Stimulated activated CD4-positive, alpha-beta T cell treated with anti-CD3 and anti-CD28 coated beads, Interleukin-15, amount 100 ng/mL, for 48 hours (primary cell): ENCODE measurements around the gene N4BP2L2.
"Not testable (repeated sequence)": the region's sequence is repeated elsewhere in the genome, so short reads cannot be mapped to it uniquely, and the experiment has no call there.

Source experiments
- DNase-seq, 2 donors: peaks; one replicate each; pipeline ENCODE4 v3.0.0-alpha.2; 2020; ENCODE audit warnings: low read depth in 2 of 2

The N4BP2L2 gene

DNA sequence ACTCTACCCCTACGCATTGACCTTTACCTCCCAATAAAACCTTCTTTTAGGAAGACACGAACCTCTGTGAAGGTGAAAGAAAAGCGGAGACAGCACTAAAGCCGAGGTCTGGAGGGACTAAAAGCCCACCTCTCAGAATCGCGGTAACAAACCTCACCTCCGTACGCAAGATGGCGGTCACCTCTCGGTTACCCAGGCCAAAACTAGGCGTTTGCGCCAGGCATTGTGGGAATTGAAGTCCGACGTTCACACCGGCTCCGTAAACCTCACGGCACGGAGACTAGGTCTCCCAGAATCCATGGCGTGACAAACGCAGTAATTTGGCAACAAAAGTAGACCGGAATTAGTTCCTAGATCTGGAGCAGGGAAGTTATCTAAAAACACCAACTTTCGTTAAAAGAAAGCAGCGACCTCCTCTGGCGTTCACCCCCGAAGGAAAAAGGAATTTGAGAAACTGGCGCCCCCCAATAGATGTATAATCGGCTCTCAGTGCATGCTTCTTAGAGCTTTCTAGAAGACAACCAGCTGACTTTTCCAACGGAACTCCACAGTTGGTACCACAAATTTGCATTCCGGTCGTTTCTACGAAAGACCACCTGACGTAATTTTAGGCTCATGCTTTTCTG lies at the start of gene N4BP2L2:
N4BP2L2 (minus strand) TSS at position 175 of the 626 bp plus-strand sequence. CDS start 1,768 bp downstream, outside the sequence.
- DNase-seq = peak; percentile 85 to 86

DNA sequence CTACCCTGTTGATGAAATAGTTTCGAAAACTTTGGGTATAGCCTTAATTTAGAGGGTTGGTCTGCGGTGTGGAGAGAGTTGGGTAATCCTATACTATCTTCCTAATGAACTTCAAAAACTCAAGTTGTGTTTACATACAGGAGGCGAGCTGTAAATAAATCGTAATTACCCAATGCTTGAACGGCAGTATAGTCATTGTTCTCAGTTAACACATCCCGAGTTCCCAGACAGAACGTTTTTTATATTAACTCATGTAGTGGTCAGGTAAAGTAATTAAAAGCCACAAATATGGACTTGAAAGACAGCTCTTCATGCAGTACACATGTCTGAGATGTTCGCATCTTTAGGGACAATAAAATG lies 49.2 kb upstream of the N4BP2L2 start:
- DNase-seq = no peak

DNA sequence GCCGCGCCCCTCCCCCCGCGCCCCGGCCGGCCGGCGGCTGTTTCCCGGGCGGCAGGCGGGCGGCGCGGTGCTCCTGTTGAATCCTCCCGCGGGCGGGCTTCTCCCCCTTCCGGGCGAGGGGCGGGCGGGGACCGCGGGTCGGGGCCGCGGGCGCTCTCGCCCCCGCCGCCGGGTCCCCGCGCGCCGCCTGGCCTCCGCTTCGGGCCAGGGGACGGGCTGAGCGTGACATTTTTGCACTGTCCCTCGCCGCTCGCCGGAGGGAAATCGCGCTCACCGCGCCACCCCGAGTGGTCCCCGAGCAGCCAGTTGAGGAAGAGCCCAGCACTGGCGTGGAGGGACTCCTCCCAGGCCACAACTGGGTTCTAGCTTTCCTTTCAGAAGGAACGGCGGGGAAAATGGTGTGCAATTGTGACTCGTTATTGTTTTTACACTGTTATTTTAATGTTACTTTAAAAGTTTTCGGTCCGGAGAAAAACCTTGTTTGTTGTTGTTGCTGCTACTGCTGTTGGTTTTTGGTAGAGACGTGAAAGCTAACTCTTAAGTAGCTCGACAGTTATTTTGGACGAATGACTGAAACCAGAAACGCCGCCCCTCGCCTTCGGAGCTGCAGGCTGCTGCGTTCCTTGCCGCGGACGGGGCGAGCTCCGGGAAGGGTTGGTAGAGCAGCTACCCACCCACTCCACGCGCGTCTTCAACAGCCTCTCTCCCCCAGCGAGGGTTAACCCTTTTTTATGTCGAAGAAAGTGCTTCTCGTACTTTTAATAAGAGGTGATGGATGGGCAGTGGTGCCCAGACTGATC lies 48.6 kb upstream of the N4BP2L2 start:
- DNase-seq = peak; percentile 36 to 54

DNA sequence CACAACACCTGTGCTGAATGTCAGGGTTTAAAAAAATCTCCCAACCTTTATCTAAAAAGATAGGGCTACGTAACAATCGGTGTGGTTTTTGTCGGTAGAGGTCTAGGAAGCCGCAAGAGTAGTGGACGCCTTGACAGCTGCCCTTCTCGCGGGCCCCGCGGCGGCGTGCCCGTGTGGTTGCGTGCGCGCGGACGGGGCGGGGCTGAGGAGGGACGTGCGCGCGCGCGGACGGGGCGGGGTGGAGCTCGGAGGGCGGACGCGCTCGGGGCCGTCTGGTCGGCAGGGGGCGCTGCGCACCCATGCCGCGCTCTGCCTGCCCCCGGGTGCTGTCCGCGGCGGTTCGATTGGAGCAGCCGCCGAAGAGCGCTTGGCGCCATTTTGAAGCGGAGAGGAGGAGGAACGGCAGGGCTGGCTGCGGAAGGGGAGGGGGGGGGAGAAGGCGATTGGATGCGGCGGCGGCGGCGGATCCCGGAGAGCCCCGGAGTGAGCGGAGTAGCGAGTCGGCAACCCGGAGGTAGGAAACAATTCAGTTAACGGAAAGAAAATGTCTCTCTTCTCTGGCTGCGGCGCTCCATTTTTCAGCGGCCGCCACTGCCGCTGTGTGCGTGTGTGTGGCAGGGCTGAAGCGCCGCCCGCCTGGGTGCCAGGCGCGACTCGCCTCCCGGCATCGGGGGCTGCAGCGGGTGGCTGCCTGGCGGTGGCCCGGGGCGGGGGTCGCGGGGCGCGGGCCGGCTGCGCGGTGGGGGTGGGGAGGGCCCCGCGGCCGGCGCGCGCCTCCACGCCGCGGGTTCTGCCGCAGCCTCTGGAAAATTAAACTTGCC lies 47.7 kb upstream of the N4BP2L2 start, which contains the start of gene PDS5B:
PDS5B (plus strand) TSS at position 373 of the 821 bp plus-strand sequence. CDS start 62,321 bp downstream, outside the sequence.
- DNase-seq = peak; percentile 89

DNA sequence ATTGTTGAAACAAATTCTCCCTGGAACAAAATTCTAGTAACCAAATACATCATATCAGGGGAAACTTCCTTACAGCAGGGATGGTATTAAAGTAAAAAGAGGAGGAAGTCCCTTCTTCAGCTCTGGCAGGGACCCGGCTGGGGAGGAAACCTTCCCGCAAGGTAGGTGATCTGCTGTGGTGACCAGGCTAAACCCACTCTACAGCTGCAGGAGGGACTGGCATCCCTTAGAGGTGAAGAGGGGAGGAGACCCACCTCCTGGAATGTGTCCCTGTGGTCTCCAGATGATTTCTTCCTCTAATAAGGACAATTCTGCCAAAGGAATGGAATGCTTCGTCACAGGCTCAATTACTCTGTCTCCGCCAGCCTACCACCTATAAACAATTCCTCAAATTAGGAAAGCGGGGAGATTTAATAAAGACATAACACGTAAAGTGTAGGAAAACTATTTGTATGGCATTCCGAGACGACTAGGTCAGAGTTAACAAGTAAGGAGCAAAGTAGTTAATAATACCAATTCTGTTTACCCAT lies 47.0 kb upstream of the N4BP2L2 start:
- DNase-seq = no peak

DNA sequence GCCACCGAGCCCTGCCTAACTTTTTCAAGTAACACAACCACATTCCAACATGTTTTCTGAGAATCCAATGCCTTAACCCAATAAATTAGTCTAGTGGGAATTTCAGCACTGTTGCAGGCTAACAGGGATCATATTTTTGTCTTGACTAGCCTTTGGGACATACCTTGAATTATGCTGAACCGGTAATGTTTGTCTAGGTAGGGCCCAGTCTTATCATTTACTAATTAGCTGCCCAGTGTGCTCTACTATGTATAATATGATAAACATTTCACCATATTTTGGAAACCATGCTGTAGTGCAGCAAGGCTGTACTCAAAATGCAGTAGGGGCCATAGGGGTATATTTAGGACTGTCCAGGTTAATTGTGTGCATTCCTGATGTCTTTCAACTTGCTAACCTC lies 44.4 kb upstream of the N4BP2L2 start:
- no peak for DNase-seq

DNA sequence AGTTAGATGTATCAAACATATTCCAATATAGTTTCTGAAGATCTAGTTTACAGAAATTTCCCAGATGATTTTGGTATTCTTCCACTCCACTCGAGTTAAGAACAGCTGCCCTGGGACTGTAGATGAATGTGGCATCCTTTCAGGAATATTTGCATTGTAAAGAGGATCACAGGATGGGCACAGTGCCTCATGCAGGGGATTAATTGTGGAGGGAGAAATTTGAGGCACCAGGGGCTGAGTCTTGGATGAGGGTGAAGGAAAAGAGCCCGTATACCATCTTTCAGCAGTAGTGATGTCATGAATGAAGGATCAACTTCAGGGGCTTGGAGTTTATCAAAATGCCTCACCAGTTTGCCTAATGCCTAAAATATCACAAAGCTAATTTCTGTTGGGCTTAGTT lies 43.7 kb upstream of the N4BP2L2 start:
- DNase-seq = no peak

DNA sequence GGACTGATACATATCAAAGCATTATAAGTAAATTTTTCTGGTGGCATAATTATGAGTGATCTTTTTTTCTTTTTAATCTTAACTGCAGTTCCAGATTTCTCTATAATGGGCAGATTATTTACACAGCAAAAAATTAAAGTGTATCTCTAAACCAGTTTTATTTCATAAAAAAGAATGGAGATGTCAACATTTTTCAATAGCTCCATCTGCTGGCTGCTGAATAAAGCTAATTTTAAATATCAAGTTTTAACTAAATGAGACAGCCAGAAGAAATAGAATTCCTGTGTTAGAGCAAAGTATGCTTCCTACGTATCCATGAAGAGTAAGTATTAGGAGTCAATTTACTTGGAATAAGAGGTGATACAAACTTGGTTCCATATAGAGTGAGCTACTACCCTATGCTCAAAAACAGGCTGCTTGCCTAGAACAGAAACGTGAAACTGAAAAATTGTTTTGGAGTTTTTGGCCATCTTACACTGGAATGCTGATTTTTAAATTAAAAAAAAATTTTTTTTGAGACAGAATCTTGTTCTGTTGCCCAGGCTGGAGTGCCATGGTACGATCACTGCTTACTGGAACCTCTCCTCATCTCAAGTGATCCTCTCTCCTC lies 42.7 kb upstream of the N4BP2L2 start:
- no peak for DNase-seq

DNA sequence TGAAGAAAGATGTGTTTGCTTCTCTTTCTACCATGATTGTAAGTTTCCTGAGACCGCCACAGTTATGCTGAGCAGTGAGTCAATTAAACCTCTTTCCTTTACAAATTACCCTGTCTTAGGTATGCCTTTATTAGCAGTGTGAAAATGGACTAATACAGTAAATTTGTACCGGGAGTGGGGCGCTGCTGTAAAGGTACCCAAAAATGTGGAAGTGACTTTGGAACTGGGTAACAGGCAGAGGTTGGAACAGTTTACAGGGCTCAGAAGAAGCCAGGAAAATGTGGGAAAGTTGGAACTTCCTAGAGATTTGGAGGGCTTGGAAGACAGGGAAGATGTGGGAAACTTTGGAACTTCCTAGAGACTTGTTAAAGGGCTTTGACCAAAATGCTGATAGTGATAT lies 38.4 kb upstream of the N4BP2L2 start:
- no peak for DNase-seq

DNA sequence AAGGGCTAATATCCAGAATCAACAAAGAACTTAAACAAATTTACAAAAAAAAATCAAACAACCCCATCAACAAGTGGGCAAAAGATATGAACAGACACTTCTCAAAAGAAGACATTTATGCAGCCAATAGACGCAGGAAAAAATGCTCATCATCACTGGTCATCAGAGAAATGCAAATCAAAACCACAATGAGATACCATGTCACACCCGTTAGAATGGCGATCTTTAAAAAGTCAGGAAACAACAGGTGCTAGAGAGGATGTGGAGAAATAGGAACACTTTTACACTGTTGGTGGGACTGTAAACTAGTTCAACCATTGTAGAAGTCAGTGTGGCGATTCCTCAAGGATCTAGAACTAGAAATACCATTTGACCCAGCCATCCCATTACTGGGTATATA lies 37.1 kb upstream of the N4BP2L2 start:
- DNase-seq = not testable (repeated sequence)

DNA sequence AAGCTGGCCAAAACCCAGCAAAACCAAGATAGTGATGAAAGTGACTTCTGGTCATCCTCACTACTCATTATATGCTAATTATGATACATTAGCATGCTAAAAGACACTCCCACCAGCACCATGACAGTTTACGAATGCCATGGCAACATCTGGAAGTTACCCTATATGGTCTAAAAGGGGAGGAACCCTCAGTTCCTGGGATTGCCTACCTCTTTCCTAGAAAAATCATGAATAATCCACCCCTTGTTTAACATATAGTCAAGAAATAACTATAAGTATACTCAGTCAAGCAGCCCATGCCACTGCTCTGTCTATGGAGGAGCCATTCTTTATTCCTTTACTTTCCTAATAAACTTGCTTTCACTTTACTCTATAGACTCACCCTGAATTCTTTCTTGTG lies 22.2 kb upstream of the N4BP2L2 start:
- DNase-seq = not testable (repeated sequence)

DNA sequence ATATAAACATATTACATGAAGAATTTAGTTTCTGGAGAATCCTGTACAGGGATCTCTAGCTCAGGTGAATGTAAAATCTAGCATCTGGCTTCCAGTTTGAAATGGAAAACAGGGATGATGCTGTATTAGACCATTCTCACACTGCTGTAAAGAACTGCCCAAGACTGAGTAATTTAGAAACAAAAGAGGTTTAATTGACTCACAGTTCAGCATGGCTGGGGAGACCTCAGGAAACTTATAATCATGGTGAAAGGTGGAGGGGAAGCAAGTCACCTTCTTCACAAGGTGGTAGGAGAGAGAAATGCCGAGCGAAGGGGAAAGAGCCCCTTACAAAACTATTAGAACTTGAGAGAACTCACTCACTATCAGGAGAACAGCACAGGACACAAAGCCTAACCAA lies 17.0 kb upstream of the N4BP2L2 start:
- no peak for DNase-seq

DNA sequence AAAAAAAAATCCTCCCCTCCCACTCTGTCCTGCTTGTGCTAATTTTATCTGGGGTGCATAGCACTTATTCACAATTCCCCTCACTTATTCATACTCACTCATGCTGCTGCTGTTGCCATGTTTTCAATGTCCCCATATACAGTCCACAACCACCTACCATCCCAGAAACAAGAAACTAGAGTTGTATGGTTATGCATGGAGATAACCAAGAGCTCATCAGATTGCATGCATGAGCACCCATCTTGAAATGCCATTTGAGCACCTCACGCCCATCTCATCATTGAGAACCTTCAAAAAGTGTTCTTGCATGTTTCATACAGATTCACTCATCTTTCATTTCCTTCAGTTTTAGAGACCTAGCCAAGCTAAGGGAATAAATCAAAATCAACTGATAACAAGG lies 15.1 kb upstream of the N4BP2L2 start:
- DNase-seq = no peak

DNA sequence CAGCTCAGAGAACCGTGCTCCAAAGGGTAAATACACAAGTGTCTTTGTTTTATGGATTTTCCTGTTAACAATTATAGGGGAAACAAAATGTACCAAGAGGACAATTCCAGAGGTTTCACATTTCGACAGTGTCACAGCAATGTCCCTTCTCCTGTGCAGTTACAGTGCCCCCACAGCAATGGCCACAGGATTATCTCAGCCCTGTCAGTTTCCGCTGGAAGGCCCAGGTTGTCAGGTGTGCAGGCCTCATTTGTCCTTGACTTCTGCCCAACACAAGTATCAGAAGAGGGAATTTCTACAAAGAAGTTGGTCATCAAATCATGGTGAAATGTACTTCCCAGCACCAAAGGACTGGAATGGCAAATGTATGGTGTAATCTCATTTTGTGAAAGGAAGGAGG lies 11.2 kb upstream of the N4BP2L2 start:
- DNase-seq = no peak

DNA sequence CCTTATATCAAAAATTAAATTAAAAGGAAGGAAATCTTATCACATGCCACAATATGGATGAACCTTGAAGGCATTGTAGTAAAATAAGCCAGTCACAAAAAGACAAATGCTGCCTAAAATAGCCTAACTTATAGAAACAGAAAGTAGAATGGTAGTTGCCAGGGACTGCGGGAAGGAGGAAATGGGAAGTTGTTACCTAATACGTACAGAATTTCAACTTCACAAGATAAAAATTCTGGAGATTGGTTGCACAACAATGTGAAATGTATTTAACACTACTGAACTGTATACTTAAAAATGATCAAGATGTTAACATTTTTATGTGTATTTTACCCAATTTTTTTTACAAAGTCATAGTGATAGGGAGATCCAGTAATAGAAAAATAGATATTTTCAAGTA lies 10.2 kb upstream of the N4BP2L2 start:
- no peak for DNase-seq

DNA sequence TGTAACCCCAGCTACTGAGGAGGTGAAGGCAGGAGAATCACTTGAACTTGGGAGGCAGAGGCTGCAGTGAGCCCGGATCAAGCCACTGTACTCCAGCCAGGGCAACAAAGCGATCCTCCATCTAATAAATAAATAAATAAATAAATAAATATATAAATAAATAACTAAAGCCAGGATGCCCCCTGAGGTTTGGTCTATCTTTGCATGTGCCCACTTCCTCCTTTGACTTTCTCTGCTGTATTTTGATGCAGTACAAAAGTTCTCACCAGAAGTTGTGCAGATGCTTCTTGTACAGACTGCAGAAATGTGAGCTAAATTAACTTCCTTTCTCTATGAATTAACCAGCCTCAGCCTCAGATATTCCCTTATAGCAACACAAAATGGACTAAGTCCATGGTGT lies 6.5 kb upstream of the N4BP2L2 start:
- DNase-seq = no peak

DNA sequence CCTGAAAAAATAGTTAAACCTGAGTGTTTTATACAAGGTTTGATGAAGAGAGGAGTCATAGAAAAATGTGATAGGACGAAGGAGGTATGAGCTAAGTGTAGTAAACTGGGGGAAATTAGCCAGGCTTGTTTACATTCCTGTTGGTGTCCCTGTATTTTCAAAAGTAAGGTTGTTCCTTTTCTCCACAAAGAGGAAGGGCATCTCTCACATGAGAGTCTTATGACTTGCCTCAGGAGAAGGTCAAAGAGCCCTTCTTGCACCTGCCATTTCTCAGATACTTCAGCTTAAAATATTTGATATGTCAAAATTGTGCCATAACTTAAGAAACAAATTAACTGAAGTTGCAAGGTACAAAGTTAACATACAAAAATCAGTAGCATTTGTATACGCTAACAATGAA lies 3.6 kb upstream of the N4BP2L2 start:
- no peak for DNase-seq

DNA sequence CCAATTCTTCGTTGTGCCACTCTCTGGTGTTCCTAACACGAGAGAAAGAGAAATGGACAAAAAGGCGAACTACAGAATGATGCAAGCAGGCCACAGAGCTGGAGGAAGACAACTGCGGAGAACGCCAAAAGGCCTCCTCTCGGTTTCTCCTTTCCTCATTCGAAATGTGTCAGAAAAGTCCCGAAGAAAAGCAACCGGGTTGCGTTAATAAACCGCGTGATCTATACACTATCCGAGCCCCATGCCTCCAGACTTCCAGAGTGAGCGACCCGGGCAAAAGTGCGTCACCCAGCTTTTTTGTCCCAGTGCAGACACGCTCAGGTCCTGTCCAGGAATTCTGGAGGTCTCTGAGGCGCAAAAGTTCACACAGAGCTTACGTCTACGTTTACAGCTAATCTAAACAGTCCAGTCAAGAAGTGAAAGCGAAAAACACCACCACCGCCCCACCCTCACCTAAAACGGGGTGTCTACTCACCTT lies 413 bp downstream of the N4BP2L2 start:
- no peak for DNase-seq

DNA sequence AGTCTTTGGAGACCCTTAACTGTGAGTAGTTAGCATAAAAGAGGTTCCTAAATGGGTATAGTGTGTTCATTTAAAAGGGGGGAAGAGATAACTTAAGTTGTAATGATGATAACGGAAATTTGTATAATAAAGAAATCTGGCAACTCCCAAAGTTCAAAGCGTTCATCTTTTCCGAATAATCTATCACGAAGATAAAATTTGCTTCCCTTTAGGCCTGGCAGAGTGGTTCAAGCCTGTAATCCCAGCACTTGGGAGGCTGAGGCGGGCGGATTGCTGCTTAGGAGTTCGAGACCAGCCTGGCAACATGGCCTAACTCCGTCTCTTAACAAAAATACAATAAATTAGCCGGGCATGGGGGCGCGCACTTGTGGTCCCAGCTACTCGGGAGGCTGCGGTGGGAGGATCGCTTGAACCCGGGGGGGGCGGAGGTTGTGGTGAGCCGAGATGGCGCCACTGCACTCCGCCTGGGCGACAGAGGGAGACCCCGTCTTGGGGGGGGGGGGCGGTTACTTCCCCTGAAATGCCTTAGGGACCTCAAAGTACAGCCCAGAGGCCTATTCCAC lies 934 bp downstream of the N4BP2L2 start:
- peak; percentile 9 to 32 for DNase-seq

DNA sequence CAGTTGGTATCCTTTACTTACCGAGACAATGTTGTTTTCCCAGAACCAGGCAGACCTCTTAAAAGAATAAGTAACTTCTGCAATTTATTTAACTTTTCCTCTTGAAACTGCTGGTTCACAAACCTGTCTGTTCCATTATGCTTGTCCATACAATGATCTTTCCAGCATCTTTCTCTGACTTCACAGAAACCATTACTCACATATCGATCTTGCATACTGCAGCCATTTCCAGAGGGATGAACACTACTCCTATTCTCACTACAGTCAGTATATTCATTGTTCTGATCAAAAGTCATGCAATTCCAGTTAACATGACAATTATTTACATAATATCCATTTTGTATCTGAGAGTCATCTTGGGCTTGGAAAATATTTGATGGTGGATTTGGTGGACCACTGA lies 2.8 kb downstream of the N4BP2L2 start:
- no peak for DNase-seq

DNA sequence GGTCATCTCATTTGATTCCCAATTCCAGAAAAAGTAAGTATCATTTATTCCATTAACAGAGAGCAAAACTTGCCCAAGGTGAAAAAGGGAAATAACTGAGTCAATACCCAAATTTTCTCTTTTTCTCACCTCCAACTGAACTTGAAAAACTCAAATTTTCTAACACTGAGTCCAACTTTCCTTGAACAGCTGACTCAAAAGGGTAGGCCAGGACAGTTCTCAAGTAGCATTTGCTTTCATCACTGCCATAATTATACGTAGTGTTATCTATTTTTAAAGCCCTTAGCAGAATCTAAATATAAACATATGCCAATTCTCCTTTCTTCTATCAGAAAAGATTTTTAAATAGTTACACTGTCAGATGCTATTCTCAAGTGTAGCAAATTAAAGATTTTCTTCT lies 3.5 kb downstream of the N4BP2L2 start:
- DNase-seq = no peak
